Measurements from ENCODE around the gene IQSEC2. TPM values are rescaled to one million over a fixed set of nuclear protein-coding genes. Genes with fewer than 3 reads are reported as not detected.

The IQSEC2 gene
- total and polyA plus RNA-seq, 2 donors (not counting 1 experiment from before 2014, with no cell fraction given) = 0.58 to 0.94 TPM

DNA sequence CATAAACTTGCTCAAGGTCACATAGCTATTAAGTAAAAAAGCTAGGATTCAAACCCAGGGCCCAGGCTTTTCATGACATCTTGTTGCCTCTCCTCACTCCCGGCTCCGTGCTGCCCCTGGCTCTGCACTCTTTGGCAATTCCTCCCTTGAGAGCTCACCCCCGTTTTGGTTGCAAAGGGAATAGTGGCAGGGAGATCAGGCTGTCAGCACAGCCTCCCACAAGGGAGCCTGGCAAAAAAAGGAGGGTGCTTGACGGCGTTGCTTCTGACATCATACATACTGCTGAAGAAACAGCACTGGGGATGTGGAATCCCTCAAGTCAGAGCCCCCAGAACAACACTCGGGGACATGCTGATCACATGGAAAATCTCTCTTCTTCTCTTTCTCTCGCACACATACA, 20.5 kb downstream of the IQSEC2 start:
- no peak for TF ChIP-seq EZH2 (IDR thresholded peaks at IDR 0.05; ENCODE audit: borderline replicate concordance, insufficient read depth, low read depth, low read length, poor library complexity, severe bottlenecking)
- H3K4me3 ChIP-seq (ENCODE audit: control extremely low read depth in 1 of 5, extremely low read depth in 1 of 5, insufficient read depth in 1 of 5, low read depth in 2 of 5, low read length in 4 of 5) = no peak overlapping the region
- intact Hi-C loops (cut with micrococcal nuclease) = no loop called here
- no peaks in the 10 kb centered on the region for H3K27me3 ChIP-seq (replicated peaks in 1 of 4; ENCODE audit: control extremely low read depth in 1 of 4, control insufficient read depth in 3 of 4, insufficient read depth in 4 of 4, low read length in 3 of 4)
- no peak overlapping the region for H3K4me2 ChIP-seq (replicated peaks; ENCODE audit: low read depth, low read length, poor library complexity, severe bottlenecking)
- H3K79me2 ChIP-seq (ENCODE audit: control insufficient read depth, insufficient read depth, low read length) = no peaks in the 10 kb centered on the region
- H4K20me1 ChIP-seq (ENCODE audit: control insufficient read depth, insufficient read depth, low read length, poor library complexity, severe bottlenecking) = no peaks in the 10 kb centered on the region
- H3K27ac ChIP-seq (ENCODE audit: low read length in 2 of 2) = no peak overlapping the region
- no peak overlapping the region for H3K9ac ChIP-seq (ENCODE audit: low read length)
- H3K9me3 ChIP-seq (ENCODE audit: control extremely low read depth in 1 of 3, control insufficient read depth in 2 of 3, insufficient read depth in 1 of 3, low read length in 2 of 3) = no peaks in the 10 kb centered on the region
- H2AFZ ChIP-seq (ENCODE audit: insufficient read depth, low read depth, low read length, poor library complexity, severe bottlenecking) = no peak overlapping the region
- POLR2A ChIA-PET = no interaction called here
- no peaks in the 10 kb centered on the region for H3K36me3 ChIP-seq (replicated peaks in 1 of 2; ENCODE audit: control extremely low read depth in 1 of 2, control insufficient read depth in 1 of 2, extremely low read depth in 1 of 2, insufficient read depth in 2 of 2, low read length in 1 of 2)
- DNase-seq = no peak
- Mint-ChIP-seq H3K9me3 (ENCODE audit: insufficient read depth) (no peaks in the 10 kb centered on the region), H3K27ac (no peak overlapping the region), H3K27me3 (peaks cover 13% of the 10 kb centered on the region), H3K4me3 (no peak overlapping the region), H3K4me1 (peaks cover 6% of the 10 kb centered on the region)
- no peak for ATAC-seq (ENCODE audit: low read depth)
- WGBS (ENCODE audit: insufficient coverage) = 86% methylated on average over 3 of the region's 7 CpGs
- no peaks in the 10 kb centered on the region for H3K4me1 ChIP-seq (ENCODE audit: control insufficient read depth in 2 of 2, insufficient read depth in 2 of 2, low read length in 2 of 2)
- CTCF ChIA-PET = no interaction called here

DNA sequence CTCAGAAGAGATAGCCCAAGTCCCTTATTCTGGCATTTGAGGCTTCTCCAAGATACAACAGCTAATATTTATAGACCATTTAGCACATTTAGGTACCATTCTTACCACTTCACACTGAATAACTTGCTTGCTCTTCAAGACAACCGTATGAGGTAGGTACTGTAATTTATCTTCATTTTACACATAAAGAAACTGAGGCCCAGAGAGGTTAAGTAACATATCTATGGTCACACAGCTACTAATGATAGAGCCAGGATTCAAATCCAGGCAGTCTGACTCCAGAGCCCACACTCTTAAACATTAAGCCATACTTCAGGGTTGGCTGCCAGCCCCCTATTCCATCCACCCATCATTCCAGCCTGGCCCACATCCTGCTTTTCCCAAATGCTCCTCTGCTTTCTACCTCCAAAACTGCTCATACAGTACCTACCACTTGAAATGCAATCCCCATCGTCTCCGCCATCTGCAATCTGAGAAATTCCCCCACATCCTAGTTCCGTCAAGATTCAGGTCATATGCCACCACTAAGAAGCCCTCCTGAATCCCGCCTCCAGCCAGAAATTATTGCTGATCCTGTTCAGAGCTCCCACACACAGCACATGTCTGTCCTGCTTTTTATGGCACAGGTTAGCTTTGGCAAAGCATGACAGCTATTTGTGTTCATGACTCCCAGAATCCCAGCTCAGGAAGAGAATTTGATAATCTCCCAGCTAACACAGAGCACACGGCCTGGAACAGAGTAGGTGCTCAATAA, 23.5 kb downstream of the IQSEC2 start:
- no peak overlapping the region for H2AFZ ChIP-seq (ENCODE audit: insufficient read depth, low read depth, low read length, poor library complexity, severe bottlenecking)
- H3K4me1 Mint-ChIP-seq = peaks cover 6% of the 10 kb centered on the region
- H3K4me1 ChIP-seq (ENCODE audit: control insufficient read depth in 2 of 2, insufficient read depth in 2 of 2, low read length in 2 of 2) = no peaks in the 10 kb centered on the region
- DNase-seq = no peak
- intact Hi-C loops (cut with micrococcal nuclease) = no loop called here
- no peak overlapping the region for H3K27ac ChIP-seq (ENCODE audit: low read length in 2 of 2)
- no peak for TF ChIP-seq EZH2 (IDR thresholded peaks at IDR 0.05; ENCODE audit: borderline replicate concordance, insufficient read depth, low read depth, low read length, poor library complexity, severe bottlenecking)
- TF ChIP-seq, protein P1, sequence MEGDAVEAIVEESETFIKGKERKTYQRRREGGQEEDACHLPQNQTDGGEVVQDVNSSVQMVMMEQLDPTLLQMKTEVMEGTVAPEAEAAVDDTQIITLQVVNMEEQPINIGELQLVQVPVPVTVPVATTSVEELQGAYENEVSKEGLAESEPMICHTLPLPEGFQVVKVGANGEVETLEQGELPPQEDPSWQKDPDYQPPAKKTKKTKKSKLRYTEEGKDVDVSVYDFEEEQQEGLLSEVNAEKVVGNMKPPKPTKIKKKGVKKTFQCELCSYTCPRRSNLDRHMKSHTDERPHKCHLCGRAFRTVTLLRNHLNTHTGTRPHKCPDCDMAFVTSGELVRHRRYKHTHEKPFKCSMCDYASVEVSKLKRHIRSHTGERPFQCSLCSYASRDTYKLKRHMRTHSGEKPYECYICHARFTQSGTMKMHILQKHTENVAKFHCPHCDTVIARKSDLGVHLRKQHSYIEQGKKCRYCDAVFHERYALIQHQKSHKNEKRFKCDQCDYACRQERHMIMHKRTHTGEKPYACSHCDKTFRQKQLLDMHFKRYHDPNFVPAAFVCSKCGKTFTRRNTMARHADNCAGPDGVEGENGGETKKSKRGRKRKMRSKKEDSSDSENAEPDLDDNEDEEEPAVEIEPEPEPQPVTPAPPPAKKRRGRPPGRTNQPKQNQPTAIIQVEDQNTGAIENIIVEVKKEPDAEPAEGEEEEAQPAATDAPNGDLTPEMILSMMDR (IDR thresholded peaks at IDR 0.05) = no peak
- ChIA-PET CTCF (no interaction called here), POLR2A (no interaction called here)
- H3K4me3 ChIP-seq (ENCODE audit: control extremely low read depth in 1 of 5, extremely low read depth in 1 of 5, insufficient read depth in 1 of 5, low read depth in 2 of 5, low read length in 4 of 5) = no peak overlapping the region
- peaks cover 7% of the 10 kb centered on the region for H3K27me3 Mint-ChIP-seq
- no peak overlapping the region for H3K4me2 ChIP-seq (replicated peaks; ENCODE audit: low read depth, low read length, poor library complexity, severe bottlenecking)
- H3K4me3 Mint-ChIP-seq = no peak overlapping the region
- H3K27ac Mint-ChIP-seq = no peak overlapping the region
- no peak overlapping the region for H3K9ac ChIP-seq (ENCODE audit: low read length)
- no peaks in the 10 kb centered on the region for H3K79me2 ChIP-seq (ENCODE audit: control insufficient read depth, insufficient read depth, low read length)
- no peaks in the 10 kb centered on the region for H3K9me3 ChIP-seq (ENCODE audit: control extremely low read depth in 1 of 3, control insufficient read depth in 2 of 3, insufficient read depth in 1 of 3, low read length in 2 of 3)
- H4K20me1 ChIP-seq (ENCODE audit: control insufficient read depth, insufficient read depth, low read length, poor library complexity, severe bottlenecking) = no peaks in the 10 kb centered on the region
- no peaks in the 10 kb centered on the region for H3K36me3 ChIP-seq (replicated peaks in 1 of 2; ENCODE audit: control extremely low read depth in 1 of 2, control insufficient read depth in 1 of 2, extremely low read depth in 1 of 2, insufficient read depth in 2 of 2, low read length in 1 of 2)
- H3K27me3 ChIP-seq (replicated peaks in 1 of 4; ENCODE audit: control extremely low read depth in 1 of 4, control insufficient read depth in 3 of 4, insufficient read depth in 4 of 4, low read length in 3 of 4) = no peaks in the 10 kb centered on the region
- no peaks in the 10 kb centered on the region for H3K9me3 Mint-ChIP-seq (ENCODE audit: insufficient read depth)
- WGBS (ENCODE audit: insufficient coverage) = 100% methylated on average over 3 of the region's 6 CpGs
- ATAC-seq (ENCODE audit: low read depth) = no peak
